GM23338 (cell line): ENCODE measurements around the gene ZNF281. TPM values are rescaled to one million over a fixed set of nuclear protein-coding genes. Genes with fewer than 3 reads are reported as not detected.
A peak's percentile ranks its signal among the peaks of the same experiment; 100 is the strongest.

Experiments
- ATAC-seq: fragments of 200-7000 bp; cut with Tn5 transposase; 3 replicates; pipeline ENCODE4 v1.9.1; 2020
- DNase-seq: peaks from one replicate; pipeline ENCODE4 v3.0.0-alpha.2; 2015; ENCODE audit warnings: low spot score
- H2AFZ ChIP-seq: fragments of 200-600 bp; sonication (generic); 2 replicates; pipeline ENCODE4 v1.8.0; 2016; ENCODE audit warnings: antibody characterized with exemption, mild to moderate bottlenecking, moderate library complexity
- H3F3A ChIP-seq: fragments of 200-600 bp; sonication (generic); replicated peaks from 2 replicates; pipeline ENCODE4 v1.8.0; 2017; ENCODE audit warnings: antibody characterized with exemption, mixed run types, low read depth
- H3K27ac ChIP-seq: fragments of 200-600 bp; sonication (generic); 2 replicates; pipeline ENCODE4 v1.6.1; 2016; ENCODE audit warnings: low read depth
- H3K27me3 ChIP-seq: fragments of 200-600 bp; sonication (generic); 2 replicates; pipeline ENCODE4 v1.8.0; 2016; ENCODE audit warnings: mild to moderate bottlenecking, mixed run types, moderate library complexity; ENCODE audit not compliant: insufficient read depth
- H3K36me3 ChIP-seq: fragments of 200-600 bp; sonication (generic); 2 replicates; pipeline ENCODE4 v1.8.0; 2016; ENCODE audit warnings: mild to moderate bottlenecking; ENCODE audit not compliant: insufficient read depth
- H3K4me1 ChIP-seq: fragments of 200-600 bp; sonication (generic); 2 replicates; pipeline ENCODE4 v1.8.0; 2016; ENCODE audit warnings: mild to moderate bottlenecking, moderate library complexity; ENCODE audit not compliant: insufficient read depth
- H3K4me2 ChIP-seq: fragments of 200-600 bp; sonication (generic); 2 replicates; pipeline ENCODE4 v1.7.1; 2017; ENCODE audit warnings: mixed run types
- H3K4me3 ChIP-seq: fragments of 200-600 bp; sonication (generic); 2 replicates; pipeline ENCODE4 v1.6.1; 2016; ENCODE audit warnings: mixed run types
- H3K79me2 ChIP-seq: fragments of 200-600 bp; sonication (generic); replicated peaks from 2 replicates; pipeline ENCODE4 v1.8.0; 2017; ENCODE audit warnings: mild to moderate bottlenecking; ENCODE audit not compliant: insufficient read depth
- H3K9me2 ChIP-seq: fragments of 200-600 bp; sonication (generic); 2 replicates; pipeline ENCODE4 v1.8.0; 2017; ENCODE audit not compliant: insufficient read depth
- H4K20me1 ChIP-seq: fragments of 200-600 bp; sonication (generic); replicated peaks from 2 replicates; pipeline ENCODE4 v1.8.0; 2017; ENCODE audit warnings: mild to moderate bottlenecking; ENCODE audit not compliant: insufficient read depth
- H3K27ac Mint-ChIP-seq: 2 replicates; pipeline ENCODE4 v1.8.0; 2020; ENCODE audit warnings: inconsistent platforms, mild to moderate bottlenecking, moderate library complexity, mixed read lengths
- H3K27me3 Mint-ChIP-seq: 3 replicates; pipeline ENCODE4 v1.8.0; 2022; ENCODE audit warnings: low read depth, mild to moderate bottlenecking, moderate library complexity, mixed read lengths, inconsistent platforms; ENCODE audit not compliant: insufficient read depth, poor library complexity
- H3K36me3 Mint-ChIP-seq: 3 replicates; pipeline ENCODE4 v1.8.0; 2021; ENCODE audit warnings: low read depth, mild to moderate bottlenecking, inconsistent platforms, moderate library complexity, mixed read lengths
- H3K4me1 Mint-ChIP-seq: 3 replicates; pipeline ENCODE4 v1.8.0; 2020; ENCODE audit warnings: mild to moderate bottlenecking, inconsistent platforms, mixed read lengths
- H3K4me3 Mint-ChIP-seq: 3 replicates; pipeline ENCODE4 v1.8.0; 2021; ENCODE audit warnings: moderate library complexity, mild to moderate bottlenecking, inconsistent platforms, mixed read lengths
- H3K9me3 Mint-ChIP-seq: 3 replicates; pipeline ENCODE4 v1.8.0; 2020; ENCODE audit warnings: moderate library complexity, mild to moderate bottlenecking, inconsistent platforms, mixed read lengths
- CREB1 ChIP-seq: fragments of 250-450 bp; sonication (Bioruptor Pico); IDR thresholded peaks from 2 replicates; pipeline ENCODE4 v1.5.0; 2020; ENCODE audit warnings: low read depth, mild to moderate bottlenecking, moderate library complexity
- CTCF ChIP-seq, 2 experiments: fragments of 200-600 bp in 1 of 2; sonication (generic) in 1 of 2; conservative IDR thresholded peaks; 2 replicates each; pipeline versions ENCODE4 v1.5.1 to v1.6.1; 2016 to 2017; ENCODE audit warnings: antibody characterized with exemption in 2 of 2, low read depth in 2 of 2, mild to moderate bottlenecking in 2 of 2, moderate library complexity in 1 of 2
- EZH2 ChIP-seq: fragments of 200-600 bp; sonication (generic); IDR thresholded peaks from one replicate; pipeline ENCODE4 v1.8.0; 2017; ENCODE audit warnings: antibody characterized with exemption, mild to moderate bottlenecking, low read depth; ENCODE audit not compliant: unreplicated experiment
- EZH2phosphoT487 ChIP-seq: fragments of 200-600 bp; sonication (generic); IDR thresholded peaks from one replicate; pipeline ENCODE4 v1.8.1; 2018; ENCODE audit warnings: antibody characterized with exemption; ENCODE audit not compliant: unreplicated experiment
- JUNB ChIP-seq: IDR thresholded peaks from one replicate; pipeline ENCODE4 v1.6.1; 2016; ENCODE audit warnings: antibody characterized with exemption; ENCODE audit not compliant: unreplicated experiment
- POLR2AphosphoS5 ChIP-seq: IDR thresholded peaks from 2 replicates; pipeline ENCODE4 v1.6.1; 2016; ENCODE audit warnings: antibody characterized with exemption, low read depth
- STAT1 ChIP-seq: IDR thresholded peaks from one replicate; pipeline ENCODE4 v1.6.1; 2016; ENCODE audit warnings: antibody characterized with exemption; ENCODE audit not compliant: unreplicated experiment
- ZNF114 ChIP-seq: fragments of 250-450 bp; sonication (Bioruptor Pico); IDR thresholded peaks from 2 replicates; pipeline ENCODE4 v1.5.0; 2020; ENCODE audit warnings: mild to moderate bottlenecking, moderate library complexity
- ZNF331 ChIP-seq: fragments of 250-450 bp; sonication (Bioruptor Pico); IDR thresholded peaks from 2 replicates; pipeline ENCODE4 v1.5.0; 2020; ENCODE audit warnings: low read depth, mild to moderate bottlenecking, moderate library complexity
- ZNF462 ChIP-seq: fragments of 250-450 bp; sonication (Bioruptor Pico); IDR thresholded peaks from 2 replicates; pipeline ENCODE4 v1.5.0; 2020; ENCODE audit warnings: mild to moderate bottlenecking, moderate library complexity
- polyA plus RNA-seq: library from polyadenylated mRNA; unstranded; fragments of >200 nt; fragmentation: Nextera tagmentation; extraction: Ambion mirVana; gene quantifications from 2 replicates; pipeline ENCODE4 v1.2.1, GENCODE V29; 2016
- total RNA-seq: library from RNA; depleted of rRNA; stranded (reverse); fragments of >200 nt; shearing (Covaris generic); gene quantifications from 2 replicates; pipeline ENCODE4 v1.2.3, GENCODE V29; 2014
- TF ChIP-seq, protein P1 (sequence below): IDR thresholded peaks from 2 replicates; pipeline ENCODE4 v1.6.1; 2016; ENCODE audit warnings: antibody characterized with exemption
- TF ChIP-seq, protein P2 (sequence below): IDR thresholded peaks from one replicate; pipeline ENCODE4 v1.6.1; 2018; ENCODE audit warnings: antibody characterized with exemption; ENCODE audit not compliant: unreplicated experiment

Gene ZNF281
- total and polyA plus RNA-seq, 2 experiments from 2014 or later = 62.1 to 79.3 TPM

GRCh38 chr1:200454425-200454824 is 44.6 kb upstream of the ZNF281 start:
- Mint-ChIP-seq H3K27ac (0 out of 2 replicates have a peak overlapping the region, but pooled peaks have one; percentile 3), H3K36me3 (peaks cover 11% of the 10 kb centered on the region), H3K4me3 (no peak overlapping the region), H3K4me1 (peaks cover 28% of the 10 kb centered on the region), H3K27me3 (peaks cover 6% of the 10 kb centered on the region), H3K9me3 (no peaks in the 10 kb centered on the region)
- Histone ChIP-seq H3K36me3 (peaks cover 7% of the 10 kb centered on the region), H4K20me1 (no peaks in the 10 kb centered on the region; the same call in 1 of the 2 replicates), H2AFZ (no peak overlapping the region), H3K4me2 (no peak overlapping the region), H3K27ac (no peak overlapping the region), H3F3A (no peaks in the 10 kb centered on the region), H3K4me1 (peaks cover 19% of the 10 kb centered on the region), H3K27me3 (no peaks in the 10 kb centered on the region), H3K4me3 (no peak overlapping the region), H3K9me2 (no peaks in the 10 kb centered on the region), H3K79me2 (no peaks in the 10 kb centered on the region)
- no peak for ATAC-seq
- DNase-seq = no peak
- no peak for TF ChIP-seq ZNF114 (CRISPR knock-in tag)
- no peak for TF ChIP-seq ZNF331 (CRISPR knock-in tag)
- no peak for TF ChIP-seq STAT1
- TF ChIP-seq CTCF (conservative IDR thresholded peaks at IDR 0.05; ENCODE audit: low read depth in 2 of 2) = no peak
- TF ChIP-seq CREB1 (CRISPR knock-in tag) = no peak
- TF ChIP-seq ZNF462 (CRISPR knock-in tag) = no peak
- no peak for TF ChIP-seq EZH2phosphoT487
- TF ChIP-seq JUNB = no peak
- TF ChIP-seq EZH2 = no peak
- TF ChIP-seq, protein P1, sequence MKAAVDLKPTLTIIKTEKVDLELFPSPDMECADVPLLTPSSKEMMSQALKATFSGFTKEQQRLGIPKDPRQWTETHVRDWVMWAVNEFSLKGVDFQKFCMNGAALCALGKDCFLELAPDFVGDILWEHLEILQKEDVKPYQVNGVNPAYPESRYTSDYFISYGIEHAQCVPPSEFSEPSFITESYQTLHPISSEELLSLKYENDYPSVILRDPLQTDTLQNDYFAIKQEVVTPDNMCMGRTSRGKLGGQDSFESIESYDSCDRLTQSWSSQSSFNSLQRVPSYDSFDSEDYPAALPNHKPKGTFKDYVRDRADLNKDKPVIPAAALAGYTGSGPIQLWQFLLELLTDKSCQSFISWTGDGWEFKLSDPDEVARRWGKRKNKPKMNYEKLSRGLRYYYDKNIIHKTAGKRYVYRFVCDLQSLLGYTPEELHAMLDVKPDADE = no peak
- TF ChIP-seq, protein P2, sequence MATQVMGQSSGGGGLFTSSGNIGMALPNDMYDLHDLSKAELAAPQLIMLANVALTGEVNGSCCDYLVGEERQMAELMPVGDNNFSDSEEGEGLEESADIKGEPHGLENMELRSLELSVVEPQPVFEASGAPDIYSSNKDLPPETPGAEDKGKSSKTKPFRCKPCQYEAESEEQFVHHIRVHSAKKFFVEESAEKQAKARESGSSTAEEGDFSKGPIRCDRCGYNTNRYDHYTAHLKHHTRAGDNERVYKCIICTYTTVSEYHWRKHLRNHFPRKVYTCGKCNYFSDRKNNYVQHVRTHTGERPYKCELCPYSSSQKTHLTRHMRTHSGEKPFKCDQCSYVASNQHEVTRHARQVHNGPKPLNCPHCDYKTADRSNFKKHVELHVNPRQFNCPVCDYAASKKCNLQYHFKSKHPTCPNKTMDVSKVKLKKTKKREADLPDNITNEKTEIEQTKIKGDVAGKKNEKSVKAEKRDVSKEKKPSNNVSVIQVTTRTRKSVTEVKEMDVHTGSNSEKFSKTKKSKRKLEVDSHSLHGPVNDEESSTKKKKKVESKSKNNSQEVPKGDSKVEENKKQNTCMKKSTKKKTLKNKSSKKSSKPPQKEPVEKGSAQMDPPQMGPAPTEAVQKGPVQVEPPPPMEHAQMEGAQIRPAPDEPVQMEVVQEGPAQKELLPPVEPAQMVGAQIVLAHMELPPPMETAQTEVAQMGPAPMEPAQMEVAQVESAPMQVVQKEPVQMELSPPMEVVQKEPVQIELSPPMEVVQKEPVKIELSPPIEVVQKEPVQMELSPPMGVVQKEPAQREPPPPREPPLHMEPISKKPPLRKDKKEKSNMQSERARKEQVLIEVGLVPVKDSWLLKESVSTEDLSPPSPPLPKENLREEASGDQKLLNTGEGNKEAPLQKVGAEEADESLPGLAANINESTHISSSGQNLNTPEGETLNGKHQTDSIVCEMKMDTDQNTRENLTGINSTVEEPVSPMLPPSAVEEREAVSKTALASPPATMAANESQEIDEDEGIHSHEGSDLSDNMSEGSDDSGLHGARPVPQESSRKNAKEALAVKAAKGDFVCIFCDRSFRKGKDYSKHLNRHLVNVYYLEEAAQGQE = no peak
- TF ChIP-seq POLR2AphosphoS5 = no peak
